GM19351 (cell line): Measurements from ENCODE around the gene PIGT.
A peak's percentile ranks its signal among the peaks of the same experiment; 100 is the strongest.

Experiments
- ATAC-seq: cut with Tn5 transposase; IDR thresholded peaks from one replicate; pipeline ENCODE4 v1.9.1; 2021; ENCODE audit warnings: mild to moderate bottlenecking, moderate library complexity; ENCODE audit not compliant: unreplicated experiment

PIGT gene

DNA sequence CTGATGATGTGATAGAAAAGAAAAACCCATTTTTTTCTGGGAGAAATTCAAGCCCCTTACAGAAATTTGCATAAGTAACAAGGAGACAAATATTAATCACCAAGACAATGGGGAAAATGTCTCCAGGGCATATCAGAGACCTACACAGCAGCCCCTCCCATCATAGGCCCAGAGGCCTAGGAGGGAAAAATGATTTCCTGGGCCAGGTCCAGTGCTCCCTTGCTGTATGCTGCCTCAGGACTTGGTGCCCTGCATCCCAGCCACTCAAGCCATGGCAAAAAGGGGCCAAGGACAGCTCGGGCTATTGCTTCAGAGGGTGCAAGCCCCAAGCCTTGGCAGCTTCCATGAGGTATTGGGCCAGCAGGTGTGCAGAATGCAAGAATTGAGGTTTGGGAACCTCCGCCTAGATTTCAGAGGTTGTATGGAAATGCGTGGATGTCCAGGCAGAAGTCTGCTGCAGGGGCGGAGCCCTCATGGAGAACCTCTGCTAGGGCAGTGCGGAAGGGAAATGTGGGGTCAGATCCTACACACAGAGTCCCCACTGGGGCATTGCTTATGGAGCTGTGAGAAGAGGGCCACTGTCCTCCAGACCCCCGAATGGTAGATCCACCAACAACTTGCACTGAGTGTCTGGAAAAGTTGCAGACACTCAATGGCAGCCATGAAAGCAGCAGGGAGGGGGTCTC, 15.5 kb upstream of the PIGT start:
- ATAC-seq = no peak

DNA sequence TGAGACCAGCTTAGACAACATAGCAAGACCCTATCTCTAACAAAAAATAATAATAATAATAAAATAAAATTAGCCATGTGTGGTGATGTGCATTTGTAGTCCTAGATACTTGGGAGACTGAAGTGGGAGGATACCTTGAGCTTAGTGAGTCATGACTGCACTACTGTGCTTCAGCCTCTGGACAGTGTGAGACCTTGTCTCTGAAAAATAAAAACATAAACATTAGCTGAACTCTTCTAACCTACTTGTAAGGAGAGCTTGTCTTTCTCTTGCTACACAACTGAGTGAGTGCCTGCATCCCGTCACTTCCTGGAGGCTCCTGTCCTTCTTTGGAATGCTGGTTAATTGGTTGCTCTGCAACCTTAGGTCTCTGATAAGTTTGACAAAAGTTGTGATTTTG, 13.0 kb upstream of the PIGT start:
- ATAC-seq = no peak

DNA sequence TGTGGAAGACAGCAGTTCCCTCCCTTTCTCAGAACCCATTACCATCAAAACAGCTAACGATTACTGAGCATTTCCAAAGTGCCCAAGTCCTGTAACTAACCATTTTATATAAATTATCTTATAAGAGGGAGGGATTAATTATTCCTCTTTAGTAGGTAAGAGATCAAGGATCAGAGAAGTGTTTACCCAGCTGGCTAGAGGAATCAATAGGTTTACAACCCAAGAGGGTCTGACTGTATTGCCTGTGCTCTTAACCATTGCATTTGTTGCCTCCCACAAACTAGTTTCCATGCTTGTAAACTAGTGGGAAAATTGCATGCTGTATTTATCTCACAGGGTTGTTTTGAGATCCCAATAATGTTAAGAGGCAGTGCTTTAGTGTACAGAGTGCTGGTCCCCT, 11.5 kb upstream of the PIGT start:
- no peak for ATAC-seq

DNA sequence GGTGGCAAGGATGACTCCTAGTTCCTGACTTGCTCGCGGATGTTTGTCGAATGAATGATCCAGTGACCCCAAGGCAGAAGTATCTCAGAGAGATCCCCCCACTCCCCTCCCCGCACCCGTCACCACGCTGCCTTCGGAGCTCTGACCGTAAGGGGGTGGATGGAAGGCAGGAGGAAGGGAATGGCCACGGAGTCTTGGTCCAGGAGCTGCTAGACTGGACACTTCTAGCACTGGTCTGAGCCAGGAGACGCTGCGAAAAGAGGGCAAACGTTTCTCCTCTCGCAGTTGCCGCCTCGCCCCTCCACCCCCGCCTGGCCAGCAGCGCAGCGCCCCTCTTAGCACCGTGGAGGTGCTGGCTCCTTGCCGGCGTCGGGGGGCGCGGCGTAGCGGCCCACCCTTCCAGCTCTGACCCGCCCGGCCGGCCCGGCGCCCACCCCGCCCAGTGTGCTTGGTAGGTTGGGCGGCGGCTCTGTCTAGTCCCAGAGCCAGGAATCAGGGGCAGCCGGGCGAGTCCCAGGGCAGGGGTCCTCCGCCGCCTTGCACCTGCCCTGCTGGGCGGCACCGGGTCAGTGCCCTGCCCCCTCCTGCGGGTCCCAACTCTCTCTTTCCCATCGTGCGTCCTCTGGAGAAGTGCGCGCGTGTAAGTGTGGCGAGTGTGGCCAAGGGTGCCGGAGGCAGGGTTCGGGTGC, 10.2 kb upstream of the PIGT start:
- no peak for ATAC-seq

DNA sequence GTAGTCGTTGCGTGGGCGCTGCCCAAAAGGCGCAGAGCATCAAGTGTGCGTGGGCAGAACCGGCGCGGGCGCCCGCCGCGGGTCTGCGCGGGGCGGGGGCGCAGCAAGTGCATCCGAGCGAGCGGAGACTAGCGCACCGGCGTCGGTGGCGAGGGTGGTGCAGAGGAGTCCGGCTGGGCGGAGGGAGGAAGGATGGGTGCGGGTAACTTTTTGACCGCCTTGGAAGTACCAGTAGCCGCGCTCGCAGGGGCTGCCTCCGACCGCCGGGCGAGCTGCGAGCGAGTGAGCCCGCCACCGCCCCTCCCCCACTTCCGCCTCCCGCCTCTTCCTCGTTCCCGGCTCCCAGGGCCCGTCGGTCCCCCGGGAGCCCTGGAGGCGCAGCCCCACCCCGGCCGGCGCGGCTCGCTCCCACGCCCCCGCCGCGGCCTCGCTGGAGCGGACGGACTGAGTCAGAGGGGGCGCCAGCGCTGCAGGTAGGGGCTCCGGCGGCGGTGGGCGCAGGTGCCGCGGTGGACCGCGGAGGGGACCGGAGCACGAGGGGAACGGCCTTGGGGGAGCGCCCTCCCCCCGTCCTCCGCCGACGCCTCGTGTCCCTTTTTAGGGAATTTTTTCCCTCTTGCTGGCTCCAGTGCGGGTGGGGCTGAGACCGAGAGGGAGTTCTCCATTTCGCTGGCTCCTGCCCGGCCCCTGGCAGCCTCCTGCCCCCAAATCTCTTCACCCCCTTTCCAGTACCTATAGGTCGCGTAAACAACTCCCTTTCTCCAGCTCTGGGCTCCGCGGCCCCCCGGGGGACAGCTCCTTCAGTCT, 9.5 kb upstream of the PIGT start:
- ATAC-seq = no peak

DNA sequence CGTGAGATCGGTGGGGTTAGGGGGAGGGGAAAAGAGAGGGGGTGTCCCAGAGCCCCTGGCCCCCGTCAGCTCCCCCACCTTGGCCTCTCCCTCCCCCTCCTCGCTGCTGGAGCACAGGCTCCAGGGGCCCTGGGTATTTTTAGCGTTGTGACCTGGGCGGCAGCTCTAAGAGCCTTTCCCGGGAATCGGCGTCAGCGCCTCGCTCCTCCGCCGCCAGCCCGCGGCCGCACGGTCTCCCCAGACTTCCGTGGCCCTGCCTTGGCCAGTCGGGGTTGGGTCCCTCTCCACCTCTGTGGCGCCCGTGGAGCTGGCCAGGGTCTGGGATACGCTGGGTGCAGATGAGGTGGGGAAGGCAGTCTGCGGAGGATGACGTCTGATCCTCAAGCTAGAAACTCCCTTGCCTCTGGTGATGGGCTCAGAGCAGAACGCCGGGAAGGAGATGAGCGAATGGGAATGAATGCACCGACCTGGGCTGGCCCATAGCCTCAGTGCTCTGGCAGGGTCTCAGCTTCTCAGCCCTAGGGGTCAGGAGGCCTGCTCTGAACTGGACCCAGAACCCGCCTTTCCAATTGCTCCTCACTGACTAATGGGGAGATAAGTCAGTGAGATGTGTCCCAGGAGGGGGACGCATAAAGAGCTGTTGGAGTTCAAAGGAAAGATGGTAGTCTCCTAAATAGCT, 8.7 kb upstream of the PIGT start:
- no peak for ATAC-seq

DNA sequence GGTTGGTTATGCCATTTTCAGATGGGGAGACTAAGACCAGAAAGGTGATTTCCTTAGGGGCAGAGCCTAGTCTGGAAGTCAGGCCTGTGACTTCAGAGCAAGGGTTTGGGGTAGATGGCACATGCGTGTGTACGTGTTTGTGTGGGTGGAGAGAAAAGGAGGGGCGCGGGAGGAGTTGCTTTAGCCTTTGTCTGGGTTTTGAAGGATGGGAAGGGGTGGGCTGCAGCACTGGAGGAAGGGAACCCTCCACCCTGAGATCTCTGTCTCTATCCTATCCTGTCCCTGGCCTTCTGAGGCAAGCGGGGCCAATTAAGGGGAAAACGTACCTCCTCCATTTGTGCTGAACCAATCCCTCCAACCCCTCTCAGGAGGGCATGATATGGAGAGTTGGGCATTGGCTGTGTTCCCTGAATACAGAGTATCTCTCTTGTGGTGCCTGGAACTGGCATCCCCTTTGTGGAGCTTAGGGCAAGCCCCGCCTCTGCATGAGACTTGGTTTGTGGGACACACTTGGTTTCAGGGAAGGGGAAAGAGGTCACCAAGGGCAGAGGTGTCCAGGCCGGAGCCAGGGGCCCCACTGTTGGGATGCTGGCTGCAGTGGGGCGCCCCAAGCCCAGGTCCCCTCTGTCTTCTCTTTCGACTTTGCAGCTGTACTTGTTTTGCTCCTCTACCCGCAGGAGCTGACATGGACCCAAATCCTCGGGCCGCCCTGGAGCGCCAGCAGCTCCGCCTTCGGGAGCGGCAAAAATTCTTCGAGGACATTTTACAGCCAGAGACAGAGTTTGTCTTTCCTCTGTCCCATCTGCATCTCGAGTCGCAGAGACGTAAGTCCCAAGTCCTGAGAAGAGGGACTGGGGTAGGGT, 7.9 kb upstream of the PIGT start, which contains the start of gene DBNDD2:
TSS of gene DBNDD2 (plus strand) at position 507 of the 863 bp plus-strand sequence. CDS start at position 686, 179 bp downstream.
- no peak for ATAC-seq

DNA sequence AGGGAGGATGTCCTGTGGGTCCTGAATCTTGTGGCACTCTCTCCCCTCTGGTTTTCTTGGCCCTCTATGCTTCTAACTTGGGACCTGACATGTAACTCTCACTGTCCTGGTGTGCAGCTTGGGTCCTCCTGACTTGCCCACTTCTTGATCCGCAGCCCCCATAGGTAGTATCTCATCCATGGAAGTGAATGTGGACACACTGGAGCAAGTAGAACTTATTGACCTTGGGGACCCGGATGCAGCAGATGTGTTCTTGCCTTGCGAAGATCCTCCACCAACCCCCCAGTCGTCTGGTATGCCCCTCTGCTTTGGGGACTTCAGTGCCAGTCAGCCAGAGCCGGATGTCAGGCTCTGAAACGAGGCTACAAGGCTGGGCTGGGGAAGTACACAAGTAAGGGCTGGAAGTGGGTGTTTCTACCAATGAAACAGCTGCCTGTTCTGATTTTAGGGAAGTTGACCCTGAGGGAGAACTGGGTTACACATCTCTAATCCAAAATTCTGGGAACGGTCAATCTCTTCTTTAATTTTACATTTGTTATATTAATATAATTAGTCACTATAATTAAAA, 7.2 kb upstream of the PIGT start:
- ATAC-seq = no peak

DNA sequence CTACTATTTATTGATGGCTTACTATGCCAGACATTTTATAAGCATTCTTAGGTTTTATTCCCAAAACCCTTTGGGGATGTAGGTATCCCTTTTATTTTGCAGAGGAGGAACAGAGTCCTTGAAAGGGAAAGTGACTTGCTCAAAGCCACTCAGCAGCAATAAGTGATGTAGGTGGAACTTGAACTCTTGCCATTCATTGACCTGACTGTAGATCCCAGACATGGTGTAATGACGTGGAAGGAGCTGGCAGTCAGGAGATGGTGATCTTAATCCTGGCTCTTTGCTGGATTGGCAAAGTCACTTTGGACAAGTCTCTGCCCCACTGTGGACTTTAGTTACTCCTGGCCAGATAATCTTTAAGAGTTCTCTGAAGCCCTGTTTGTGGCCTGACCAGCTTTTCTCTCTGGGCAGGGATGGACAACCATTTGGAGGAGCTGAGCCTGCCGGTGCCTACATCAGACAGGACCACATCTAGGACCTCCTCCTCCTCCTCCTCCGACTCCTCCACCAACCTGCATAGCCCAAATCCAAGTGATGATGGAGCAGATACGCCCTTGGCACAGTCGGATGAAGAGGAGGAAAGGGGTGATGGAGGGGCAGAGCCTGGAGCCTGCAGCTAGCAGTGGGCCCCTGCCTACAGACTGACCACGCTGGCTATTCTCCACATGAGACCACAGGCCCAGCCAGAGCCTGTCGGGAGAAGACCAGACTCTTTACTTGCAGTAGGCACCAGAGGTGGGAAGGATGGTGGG, 6.2 kb upstream of the PIGT start:
- no peak for ATAC-seq

DNA sequence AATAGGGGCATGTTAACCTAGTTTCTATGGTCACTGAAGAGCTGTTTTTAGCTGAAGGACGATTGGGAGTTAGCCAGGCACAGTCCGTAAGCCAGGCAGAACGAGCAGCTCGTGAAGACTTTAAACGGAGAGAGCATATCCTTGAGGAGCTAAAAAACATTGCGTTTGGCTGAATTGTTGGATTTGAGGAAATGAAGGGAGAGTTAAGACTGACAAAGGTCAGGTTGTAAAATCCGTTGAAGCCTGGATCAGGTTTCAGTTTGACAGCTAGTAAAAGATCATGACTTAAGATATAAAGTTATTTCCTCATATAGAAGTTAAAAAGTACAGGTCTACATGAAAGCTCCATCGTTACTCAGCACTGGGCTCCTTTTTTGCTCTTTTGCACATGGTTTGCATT, 5.1 kb upstream of the PIGT start:
- no peak for ATAC-seq

DNA sequence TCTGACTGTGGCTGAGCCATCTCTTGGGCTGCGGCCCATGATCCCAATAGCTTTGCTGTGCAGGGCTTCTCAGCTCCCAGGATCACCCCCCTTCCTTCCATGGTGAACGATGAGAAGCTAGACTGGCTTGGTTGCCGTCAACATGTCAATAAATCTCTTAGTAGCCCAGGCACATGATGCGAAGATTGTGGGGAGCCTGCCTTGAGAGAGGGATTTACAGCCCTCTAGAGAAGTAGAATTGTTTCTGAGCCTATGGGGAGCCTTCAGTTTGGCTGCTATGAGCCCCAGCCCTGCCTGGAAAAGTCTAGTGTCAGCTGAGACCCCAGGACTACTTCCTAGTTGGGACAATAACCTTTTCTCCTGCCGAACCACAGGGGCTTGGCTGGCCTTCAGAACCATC, 3.3 kb upstream of the PIGT start:
- ATAC-seq = no peak

DNA sequence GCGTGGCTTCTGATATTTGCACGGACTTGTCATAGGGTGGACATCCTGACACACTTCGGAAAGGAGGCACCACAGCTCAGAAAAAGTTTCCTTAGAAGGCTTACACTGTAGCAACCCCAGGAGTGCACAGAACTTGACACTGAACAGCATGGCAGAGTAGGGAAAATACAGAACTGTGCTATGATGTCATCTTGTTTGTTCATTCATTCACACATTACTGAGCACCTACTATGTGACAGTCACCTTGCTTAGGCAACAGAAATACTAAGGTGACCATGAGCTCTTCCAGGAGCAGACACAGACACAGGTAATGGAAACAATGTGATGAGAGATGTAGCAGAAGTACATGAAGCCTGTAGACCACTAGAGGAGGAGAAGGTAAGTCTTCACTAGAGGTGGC, 2.5 kb upstream of the PIGT start:
- ATAC-seq = no peak

DNA sequence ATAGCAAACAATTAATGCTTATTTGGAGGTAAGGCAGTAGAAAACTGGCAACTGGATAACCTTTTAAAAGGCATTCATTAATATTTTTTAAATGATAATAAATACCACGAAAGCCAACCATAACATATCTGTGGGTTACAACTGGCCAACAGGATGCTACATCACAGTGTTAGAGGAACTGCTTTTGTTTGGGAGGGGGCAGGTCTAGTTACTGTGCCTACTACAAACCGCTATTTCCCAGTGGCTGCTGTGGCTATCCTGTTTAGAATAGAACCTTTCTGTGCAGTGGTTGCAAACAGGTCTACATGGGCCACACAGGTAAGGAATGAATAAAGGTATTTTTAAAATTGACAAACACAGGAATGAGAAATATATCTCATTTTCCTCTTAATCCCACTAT, 976 bp downstream of the PIGT start:
- ATAC-seq = no peak

DNA sequence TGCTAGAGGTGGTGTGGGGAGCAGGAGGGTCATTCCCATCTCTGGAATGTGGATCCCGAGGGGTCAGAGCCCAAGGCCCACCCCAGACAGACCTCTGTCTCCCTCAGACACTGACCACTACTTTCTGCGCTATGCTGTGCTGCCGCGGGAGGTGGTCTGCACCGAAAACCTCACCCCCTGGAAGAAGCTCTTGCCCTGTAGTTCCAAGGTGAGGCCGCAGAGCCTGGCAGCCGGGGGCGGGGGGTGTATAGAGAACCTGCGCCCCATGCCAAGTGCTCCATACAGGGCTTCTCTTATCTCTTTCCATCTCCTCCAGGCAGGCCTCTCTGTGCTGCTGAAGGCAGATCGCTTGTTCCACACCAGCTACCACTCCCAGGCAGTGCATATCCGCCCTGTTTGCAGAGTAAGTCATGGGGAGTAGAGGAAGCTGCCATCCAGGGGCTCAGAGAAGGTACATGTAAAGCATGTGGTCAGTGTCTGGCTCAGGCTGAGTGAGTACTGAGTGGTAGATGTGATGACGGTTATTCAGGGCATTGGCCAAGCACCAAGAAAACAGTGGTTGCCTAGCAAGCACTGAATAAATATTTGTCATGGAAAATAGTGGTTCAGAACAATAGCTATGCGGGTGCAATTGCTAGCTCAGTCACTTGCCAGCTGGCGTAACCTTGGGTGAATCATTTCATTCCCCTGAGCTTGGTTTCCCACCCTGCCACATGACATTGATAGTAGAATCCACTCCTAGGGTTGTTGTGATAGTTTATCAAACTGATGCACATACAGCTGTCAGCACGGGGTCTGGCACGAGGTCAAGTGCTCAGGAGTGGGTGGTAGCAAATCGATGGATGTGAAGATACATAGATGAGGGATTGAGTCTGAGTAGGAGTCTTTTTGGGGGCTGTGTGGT, 3.5 kb downstream of the PIGT start:
- peak; percentile 80 for ATAC-seq

DNA sequence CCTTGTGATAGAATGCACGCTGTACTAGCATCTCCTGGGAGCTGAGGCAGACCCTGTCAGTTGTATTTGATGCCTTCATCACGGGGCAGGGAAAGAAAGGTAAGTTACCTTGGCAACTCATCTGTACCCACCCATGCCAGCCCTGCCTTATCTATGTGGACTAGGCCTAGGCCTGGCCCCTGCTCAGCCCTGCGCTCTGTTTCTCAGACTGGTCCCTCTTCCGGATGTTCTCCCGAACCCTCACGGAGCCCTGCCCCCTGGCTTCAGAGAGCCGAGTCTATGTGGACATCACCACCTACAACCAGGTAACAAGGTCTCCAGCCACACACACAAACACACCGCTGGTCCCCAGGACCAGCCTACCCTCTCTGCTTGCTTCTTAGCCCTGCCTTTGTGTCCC, 4.2 kb downstream of the PIGT start:
- ATAC-seq = no peak

DNA sequence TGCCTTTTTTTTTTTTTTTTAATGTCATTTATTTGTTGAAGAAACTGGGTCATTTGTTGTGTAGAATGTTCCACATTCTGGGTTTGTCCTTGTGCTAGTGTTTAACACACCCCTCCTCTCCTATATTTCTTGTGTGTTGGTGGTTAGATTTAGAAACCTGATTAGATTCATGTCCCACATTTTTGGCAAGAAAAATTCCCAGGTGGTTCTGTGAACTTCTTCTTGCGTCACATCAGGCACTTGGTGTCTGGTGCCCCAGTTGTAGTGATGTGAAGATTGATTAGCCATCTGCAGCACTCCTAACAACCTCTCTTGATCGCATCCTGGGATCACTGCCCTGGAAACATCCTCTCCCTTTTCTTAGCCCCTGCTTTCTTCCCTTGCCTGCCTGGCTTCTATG, 7.8 kb downstream of the PIGT start:
- no peak for ATAC-seq

DNA sequence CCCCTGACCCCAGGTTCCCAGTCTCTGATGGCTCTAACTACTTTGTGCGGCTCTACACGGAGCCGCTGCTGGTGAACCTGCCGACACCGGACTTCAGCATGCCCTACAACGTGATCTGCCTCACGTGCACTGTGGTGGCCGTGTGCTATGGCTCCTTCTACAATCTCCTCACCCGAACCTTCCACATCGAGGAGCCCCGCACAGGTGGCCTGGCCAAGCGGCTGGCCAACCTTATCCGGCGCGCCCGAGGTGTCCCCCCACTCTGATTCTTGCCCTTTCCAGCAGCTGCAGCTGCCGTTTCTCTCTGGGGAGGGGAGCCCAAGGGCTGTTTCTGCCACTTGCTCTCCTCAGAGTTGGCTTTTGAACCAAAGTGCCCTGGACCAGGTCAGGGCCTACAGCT, 9.6 kb downstream of the PIGT start:
- no peak for ATAC-seq

DNA sequence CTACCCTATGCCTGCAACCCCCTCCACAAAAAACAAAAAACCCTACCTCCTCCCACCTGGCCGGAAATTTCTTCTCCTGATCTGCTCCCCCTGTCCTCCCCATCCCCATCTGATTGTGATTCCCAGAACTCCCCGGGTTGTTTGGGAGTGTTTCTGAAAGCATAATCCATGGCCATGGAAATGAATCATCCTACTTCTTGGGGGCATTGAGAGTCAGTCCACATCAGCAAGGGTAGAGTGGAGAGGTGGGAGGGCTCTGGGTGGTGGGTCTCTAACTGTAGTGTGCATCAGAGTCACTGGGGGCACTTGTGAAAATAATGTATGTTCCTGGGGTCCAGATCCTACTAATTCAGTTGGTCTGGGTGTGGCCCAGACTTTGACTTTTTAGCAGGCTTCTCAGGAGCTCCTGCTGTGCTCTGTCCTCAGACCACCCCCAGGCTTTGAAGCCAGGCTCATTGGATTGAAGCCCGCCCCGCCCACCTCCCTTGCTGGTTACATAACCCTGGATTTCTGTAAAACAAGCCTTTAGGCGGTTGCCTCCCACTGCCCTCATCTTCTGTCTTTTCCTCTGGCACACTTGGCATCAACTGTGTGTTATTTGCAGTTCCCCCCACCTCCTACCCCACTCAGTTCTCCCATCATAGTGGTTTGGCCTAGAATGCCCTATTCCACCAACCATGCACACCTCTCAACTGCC, 10.5 kb downstream of the PIGT start:
- no peak for ATAC-seq
